DOHH2 (cell line): ENCODE results near the gene PHKG2.

Experiments used
- H3F3A ChIP-seq: fragments of 200-600 bp; sonication (generic), shearing (Covaris generic); 2 replicates; pipeline ENCODE4 v1.6.0; 2016; ENCODE audit warnings: antibody characterized with exemption, mild to moderate bottlenecking; ENCODE audit not compliant: control insufficient read depth, insufficient read depth
- H3K27ac ChIP-seq: fragments of 200-600 bp; sonication (generic); 2 replicates; pipeline ENCODE4 v1.5.1; 2014; ENCODE audit warnings: low read depth, mild to moderate bottlenecking, low read length, moderate library complexity
- H3K27me3 ChIP-seq: fragments of 200-600 bp; sonication (generic); 2 replicates; pipeline ENCODE4 v1.6.1; 2014; ENCODE audit warnings: mild to moderate bottlenecking, low read length, mixed read lengths; ENCODE audit not compliant: control insufficient read depth
- H3K36me3 ChIP-seq: fragments of 200-600 bp; sonication (generic); 2 replicates; pipeline ENCODE4 v1.6.1; 2014; ENCODE audit warnings: mild to moderate bottlenecking, low read length, moderate library complexity, mixed read lengths; ENCODE audit not compliant: control insufficient read depth
- H3K4me1 ChIP-seq: fragments of 200-600 bp; sonication (generic); 2 replicates; pipeline ENCODE4 v1.6.1; 2014; ENCODE audit warnings: mild to moderate bottlenecking, low read length, mixed read lengths; ENCODE audit not compliant: control insufficient read depth
- H3K4me2 ChIP-seq: fragments of 200-600 bp; sonication (generic); 2 replicates; pipeline ENCODE4 v1.6.0; 2014; ENCODE audit warnings: mild to moderate bottlenecking, low read length, moderate library complexity
- H3K4me3 ChIP-seq: fragments of 200-600 bp; sonication (generic); 2 replicates; pipeline ENCODE4 v1.5.1; 2014; ENCODE audit warnings: mild to moderate bottlenecking, low read length, mixed read lengths
- H3K79me2 ChIP-seq: fragments of 200-600 bp; sonication (generic); 2 replicates; pipeline ENCODE4 v1.6.1; 2014; ENCODE audit warnings: mild to moderate bottlenecking, low read length, mixed read lengths; ENCODE audit not compliant: control insufficient read depth
- H3K9me2 ChIP-seq: fragments of 200-600 bp; sonication (generic); replicated peaks from 2 replicates; pipeline ENCODE4 v1.6.1; 2014; ENCODE audit warnings: mild to moderate bottlenecking, low read length, mixed read lengths; ENCODE audit not compliant: control insufficient read depth
- H3K9me3 ChIP-seq: fragments of 200-600 bp; sonication (generic); 2 replicates; pipeline ENCODE4 v1.6.1; 2014; ENCODE audit warnings: antibody characterized with exemption, low read length, mixed read lengths; ENCODE audit not compliant: control insufficient read depth, insufficient read depth
- H4K20me1 ChIP-seq: fragments of 200-600 bp; sonication (generic); 2 replicates; pipeline ENCODE4 v1.6.0; 2014; ENCODE audit warnings: low read depth, mild to moderate bottlenecking, antibody characterized with exemption, low read length, moderate library complexity; ENCODE audit not compliant: control insufficient read depth, insufficient read depth
- EZH2phosphoT487 ChIP-seq: fragments of 200-600 bp; sonication (generic); IDR thresholded peaks from 2 replicates; pipeline ENCODE4 v1.6.1; 2017; ENCODE audit warnings: borderline replicate concordance, mild to moderate bottlenecking, antibody characterized with exemption, low read length, moderate library complexity, mixed read lengths
- TF ChIP-seq, protein P1 (sequence below): fragments of 200-600 bp; sonication (generic); IDR thresholded peaks from one replicate; pipeline ENCODE4 v1.5.1; 2014; ENCODE audit warnings: antibody characterized with exemption, mild to moderate bottlenecking, low read depth, low read length; ENCODE audit not compliant: poor library complexity, severe bottlenecking

PHKG2 gene

GRCh38 chr16:30753596-30753995 is 5.4 kb downstream of the PHKG2 start:
- H4K20me1 ChIP-seq = no peaks in the 10 kb centered on the region
- H3K27ac ChIP-seq = no peak overlapping the region
- peaks cover 12% of the 10 kb centered on the region for H3F3A ChIP-seq
- peaks cover 14% of the 10 kb centered on the region for H3K4me1 ChIP-seq
- TF ChIP-seq, protein P1, sequence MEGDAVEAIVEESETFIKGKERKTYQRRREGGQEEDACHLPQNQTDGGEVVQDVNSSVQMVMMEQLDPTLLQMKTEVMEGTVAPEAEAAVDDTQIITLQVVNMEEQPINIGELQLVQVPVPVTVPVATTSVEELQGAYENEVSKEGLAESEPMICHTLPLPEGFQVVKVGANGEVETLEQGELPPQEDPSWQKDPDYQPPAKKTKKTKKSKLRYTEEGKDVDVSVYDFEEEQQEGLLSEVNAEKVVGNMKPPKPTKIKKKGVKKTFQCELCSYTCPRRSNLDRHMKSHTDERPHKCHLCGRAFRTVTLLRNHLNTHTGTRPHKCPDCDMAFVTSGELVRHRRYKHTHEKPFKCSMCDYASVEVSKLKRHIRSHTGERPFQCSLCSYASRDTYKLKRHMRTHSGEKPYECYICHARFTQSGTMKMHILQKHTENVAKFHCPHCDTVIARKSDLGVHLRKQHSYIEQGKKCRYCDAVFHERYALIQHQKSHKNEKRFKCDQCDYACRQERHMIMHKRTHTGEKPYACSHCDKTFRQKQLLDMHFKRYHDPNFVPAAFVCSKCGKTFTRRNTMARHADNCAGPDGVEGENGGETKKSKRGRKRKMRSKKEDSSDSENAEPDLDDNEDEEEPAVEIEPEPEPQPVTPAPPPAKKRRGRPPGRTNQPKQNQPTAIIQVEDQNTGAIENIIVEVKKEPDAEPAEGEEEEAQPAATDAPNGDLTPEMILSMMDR = no peak
- TF ChIP-seq EZH2phosphoT487 = no peak
- H3K36me3 ChIP-seq = peaks cover 71% of the 10 kb centered on the region
- H3K4me2 ChIP-seq = no peak overlapping the region
- H3K4me3 ChIP-seq = no peak overlapping the region
- H3K9me2 ChIP-seq = no peaks in the 10 kb centered on the region
- H3K79me2 ChIP-seq = peaks cover 28% of the 10 kb centered on the region
- H3K27me3 ChIP-seq = no peaks in the 10 kb centered on the region
- H3K9me3 ChIP-seq = no peaks in the 10 kb centered on the region

DNA sequence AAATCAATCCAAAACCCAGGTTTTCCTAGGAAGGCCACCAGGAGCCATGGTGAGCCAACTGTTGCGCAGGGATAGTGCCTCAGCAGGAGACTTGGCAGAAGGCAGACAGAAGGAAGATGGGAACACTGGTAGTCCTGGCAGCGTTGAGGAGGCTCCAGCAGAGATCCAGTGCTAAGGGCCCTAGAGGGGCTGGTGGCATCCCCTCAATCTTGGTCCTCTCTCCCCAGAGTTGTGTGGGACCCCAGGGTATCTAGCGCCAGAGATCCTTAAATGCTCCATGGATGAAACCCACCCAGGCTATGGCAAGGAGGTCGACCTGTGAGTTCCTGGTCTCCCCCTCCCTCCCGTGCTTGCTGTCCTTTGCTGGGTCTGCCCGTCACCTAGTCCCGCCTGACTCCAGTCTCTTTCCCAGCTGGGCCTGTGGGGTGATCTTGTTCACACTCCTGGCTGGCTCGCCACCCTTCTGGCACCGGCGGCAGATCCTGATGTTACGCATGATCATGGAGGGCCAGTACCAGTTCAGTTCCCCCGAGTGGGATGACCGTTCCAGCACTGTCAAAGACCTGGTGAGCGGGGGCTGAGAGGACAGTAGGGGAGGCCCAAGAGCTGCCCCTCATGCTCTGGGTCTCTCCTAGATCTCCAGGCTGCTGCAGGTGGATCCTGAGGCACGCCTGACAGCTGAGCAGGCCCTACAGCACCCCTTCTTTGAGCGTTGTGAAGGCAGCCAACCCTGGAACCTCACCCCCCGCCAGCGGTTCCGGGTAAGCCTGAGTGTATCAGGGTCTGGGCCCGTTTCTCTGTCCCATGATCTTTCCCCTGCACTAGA is 7.9 kb downstream of the PHKG2 start:
- no peaks in the 10 kb centered on the region for H3K9me3 ChIP-seq
- no peak overlapping the region for H3K4me3 ChIP-seq
- H3K27ac ChIP-seq = no peak overlapping the region
- H3K79me2 ChIP-seq = peaks cover 21% of the 10 kb centered on the region
- H3K4me1 ChIP-seq = peaks cover 29% of the 10 kb centered on the region
- H3K4me2 ChIP-seq = no peak overlapping the region
- H4K20me1 ChIP-seq = no peaks in the 10 kb centered on the region
- peaks cover 75% of the 10 kb centered on the region for H3K36me3 ChIP-seq
- peaks cover 23% of the 10 kb centered on the region for H3F3A ChIP-seq
- no peaks in the 10 kb centered on the region for H3K9me2 ChIP-seq
- TF ChIP-seq, protein P1 = no peak
- TF ChIP-seq EZH2phosphoT487 = no peak
- no peaks in the 10 kb centered on the region for H3K27me3 ChIP-seq

- peaks cover 29% of the 10 kb centered on the region for H3K4me1 ChIP-seq
- H3K79me2 ChIP-seq = peaks cover 22% of the 10 kb centered on the region
- peaks cover 23% of the 10 kb centered on the region for H3F3A ChIP-seq
- peaks cover 71% of the 10 kb centered on the region for H3K36me3 ChIP-seq
- H3K4me3 ChIP-seq = no peak overlapping the region
- H3K4me2 ChIP-seq = no peak overlapping the region
- no peaks in the 10 kb centered on the region for H3K9me3 ChIP-seq
- H3K27me3 ChIP-seq = no peaks in the 10 kb centered on the region
- H4K20me1 ChIP-seq = no peaks in the 10 kb centered on the region
- H3K27ac ChIP-seq = no peak overlapping the region
- TF ChIP-seq, protein P1 = no peak
- no peak for TF ChIP-seq EZH2phosphoT487
- no peaks in the 10 kb centered on the region for H3K9me2 ChIP-seq
Measured at GRCh38 chr16:30756781-30757100, 8.5 kb downstream of the PHKG2 start.
